ENCODE results near the gene TM4SF18.

TM4SF18 gene

GRCh38 chr3:149283401-149283800 lies 50.0 kb downstream of the TM4SF18 start:
- DNase-seq (ENCODE audit: low read depth), result no peak

DNA sequence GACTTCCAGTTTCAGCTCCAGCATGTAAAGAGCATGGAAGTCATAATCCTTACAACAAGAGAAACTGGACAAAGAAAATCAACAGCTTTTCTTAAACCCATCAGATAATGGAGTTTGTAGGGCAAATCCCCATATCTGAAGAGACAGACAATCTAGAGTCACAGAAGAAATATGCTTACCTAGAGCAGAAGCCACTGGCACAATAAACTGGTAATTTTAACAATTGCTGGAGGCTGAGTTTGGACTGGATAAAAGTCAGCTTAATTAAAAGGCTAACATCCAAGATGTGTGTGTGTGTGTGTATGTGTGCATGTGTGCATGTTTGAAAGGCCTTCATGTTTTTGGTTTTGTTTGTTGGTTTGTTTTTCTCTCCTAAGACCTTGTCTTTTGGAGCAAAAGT lies 50.6 kb downstream of the TM4SF18 start:
- no peak for DNase-seq (ENCODE audit: low read depth)

GRCh38 chr3:149282322-149282721 lies 51.1 kb downstream of the TM4SF18 start:
- no peak for DNase-seq (ENCODE audit: low read depth)

DNA sequence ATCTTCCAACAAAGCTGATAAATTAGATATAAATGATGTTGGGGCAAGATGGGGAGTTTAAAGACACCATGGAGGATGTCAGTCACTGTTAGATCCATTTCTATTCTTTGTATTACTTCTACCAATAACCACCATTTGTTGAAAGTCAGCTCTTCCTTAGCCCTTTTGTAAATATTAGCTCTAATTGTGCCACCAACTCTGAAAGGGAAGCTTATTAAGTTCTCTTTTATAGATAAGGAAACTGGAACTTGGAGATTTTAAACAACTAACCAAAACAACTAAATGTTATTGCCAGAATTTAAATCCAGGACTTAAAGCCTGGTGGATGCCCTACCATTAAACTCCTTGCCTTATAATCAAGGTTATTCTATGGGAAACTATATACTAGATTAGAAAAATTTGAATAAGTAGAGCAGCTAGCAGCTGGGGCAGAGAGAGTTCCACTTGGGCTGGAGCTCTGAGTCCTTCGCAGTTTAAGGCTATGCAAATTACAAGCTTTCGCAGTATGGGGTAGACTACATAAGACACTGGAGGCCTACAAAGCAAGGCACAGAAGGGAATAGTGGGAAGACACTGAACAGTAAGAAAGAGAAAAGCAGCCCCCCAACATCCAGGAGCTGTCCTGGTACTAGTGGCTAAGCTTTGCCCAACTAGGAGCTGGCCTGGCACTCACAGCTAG lies 52.6 kb downstream of the TM4SF18 start:
- DNase-seq (ENCODE audit: low read depth), result no peak

DNA sequence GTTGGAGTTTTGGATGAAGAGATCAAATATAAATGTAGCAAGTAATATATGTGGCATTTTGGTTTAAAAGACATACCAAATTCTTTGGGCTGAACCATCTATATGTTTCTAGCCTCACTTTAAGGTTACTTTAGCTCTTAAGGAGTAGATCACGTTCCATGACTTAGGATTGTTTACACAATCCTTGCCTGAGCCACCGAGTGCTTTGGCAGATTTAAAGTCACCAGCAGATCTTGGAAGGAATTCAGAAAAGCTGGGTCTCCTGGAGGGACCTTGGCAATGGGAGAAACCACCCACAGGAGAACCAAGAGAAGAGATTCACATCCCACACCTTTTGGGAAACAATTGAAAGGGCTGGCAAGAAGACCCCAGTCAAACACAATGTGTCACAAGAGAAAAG lies 54.5 kb downstream of the TM4SF18 start:
- no peak for DNase-seq (ENCODE audit: low read depth)

DNA sequence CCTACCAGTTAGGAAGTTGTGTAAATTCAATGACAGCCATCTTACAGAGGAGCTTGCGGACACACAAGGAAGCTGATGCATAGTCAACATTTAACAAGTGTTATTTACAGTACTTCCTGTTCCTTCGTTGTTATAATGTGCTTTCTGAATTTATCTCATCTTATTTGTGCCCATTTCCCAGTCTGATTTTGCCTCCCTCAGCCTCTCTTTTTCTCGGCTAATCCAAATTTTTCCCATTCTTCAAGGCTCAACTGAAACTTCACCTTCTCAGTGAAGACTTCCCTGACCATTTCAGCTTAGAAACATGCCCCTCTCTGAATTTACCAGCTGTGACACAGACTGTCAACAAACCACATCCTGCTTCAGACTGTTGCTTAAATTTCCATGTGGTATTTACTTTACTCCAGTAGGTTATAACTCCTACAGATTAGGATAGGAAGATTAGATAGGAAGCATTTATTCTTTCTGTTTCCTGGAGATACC lies 56.1 kb downstream of the TM4SF18 start:
- no peak for DNase-seq (ENCODE audit: low read depth)

- no peak for DNase-seq (ENCODE audit: low read depth)
These were observed 56.8 kb downstream of the TM4SF18 start for GRCh38 chr3:149276619-149277018.

- DNase-seq (ENCODE audit: low read depth), result no peak
These were observed 59.2 kb downstream of the TM4SF18 start for GRCh38 chr3:149274220-149274619.

DNA sequence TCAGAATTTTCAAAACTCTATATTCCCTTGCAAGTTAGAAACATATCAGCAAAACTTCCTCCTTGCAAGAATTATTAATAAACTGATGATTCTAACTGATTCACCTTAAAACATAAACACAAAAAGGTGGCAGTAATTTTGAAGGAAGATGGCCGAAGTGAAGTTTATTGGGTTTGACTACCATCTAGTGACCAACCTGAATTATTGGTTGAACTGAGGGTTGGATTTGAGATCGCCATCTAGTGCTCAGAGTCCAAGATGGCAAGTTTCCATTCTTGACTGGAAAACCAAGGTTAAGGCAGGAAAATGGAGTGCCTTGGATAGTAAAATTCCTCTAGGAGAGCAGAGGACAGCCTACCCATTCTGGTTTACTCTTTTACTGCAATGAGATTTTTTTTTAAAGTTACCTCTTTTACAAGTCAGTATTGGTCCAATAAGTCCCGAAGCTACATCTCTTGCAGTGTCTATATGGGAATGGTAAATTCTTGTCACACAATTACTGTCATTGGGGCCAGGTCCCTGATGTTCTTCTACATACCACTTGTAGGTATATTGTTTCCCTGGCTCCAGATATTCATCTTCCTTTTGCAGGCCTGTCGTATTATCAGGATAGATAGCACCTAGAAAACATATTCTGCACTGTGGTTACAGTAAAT lies 60.2 kb downstream of the TM4SF18 start:
- no peak for DNase-seq (ENCODE audit: low read depth)

DNA sequence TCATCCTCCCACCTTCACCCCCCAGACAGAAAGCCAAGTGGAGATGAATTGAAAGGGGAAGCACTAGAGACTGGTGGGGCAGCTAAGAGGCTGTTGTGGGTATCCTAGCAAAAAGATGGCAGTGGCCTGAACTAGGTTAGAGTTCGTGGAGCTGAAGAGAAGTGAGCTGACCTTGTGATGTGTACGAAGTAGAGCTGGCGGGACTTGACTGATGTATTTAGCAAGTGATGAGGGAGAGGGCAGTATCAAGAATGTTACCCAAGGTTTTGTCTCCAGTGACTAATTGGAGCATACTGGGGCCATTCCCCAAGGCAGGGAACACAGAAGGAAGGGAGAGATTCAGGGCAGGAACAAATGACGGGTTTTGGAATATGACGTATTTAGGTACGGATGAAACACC lies 61.8 kb downstream of the TM4SF18 start:
- no peak for DNase-seq (ENCODE audit: low read depth)

GRCh38 chr3:149270180-149270579 lies 63.3 kb downstream of the TM4SF18 start:
- DNase-seq (ENCODE audit: low read depth), result no peak

- no peak for DNase-seq (ENCODE audit: low read depth)
These were observed 63.7 kb downstream of the TM4SF18 start for GRCh38 chr3:149269687-149270086.
